NCI-H774 (cell line): ENCODE data around the gene MOSPD3.
A peak's percentile ranks its signal among the peaks of the same experiment; 100 is the strongest.
"Not testable (repeated sequence)": the region's sequence is repeated elsewhere in the genome, so short reads cannot be mapped to it uniquely, and the experiment has no call there.

ENCODE experiments used
- DNase-seq: peaks from one replicate; lab custom pipeline; 2025; lab: John Stamatoyannopoulos, UW

MOSPD3 gene, protein sequence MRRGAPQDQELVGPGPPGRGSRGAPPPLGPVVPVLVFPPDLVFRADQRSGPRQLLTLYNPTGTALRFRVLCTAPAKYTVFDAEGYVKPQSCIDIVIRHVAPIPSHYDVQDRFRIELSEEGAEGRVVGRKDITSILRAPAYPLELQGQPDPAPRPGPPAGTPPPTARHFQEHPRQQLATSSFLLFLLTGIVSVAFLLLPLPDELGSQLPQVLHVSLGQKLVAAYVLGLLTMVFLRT

DNA sequence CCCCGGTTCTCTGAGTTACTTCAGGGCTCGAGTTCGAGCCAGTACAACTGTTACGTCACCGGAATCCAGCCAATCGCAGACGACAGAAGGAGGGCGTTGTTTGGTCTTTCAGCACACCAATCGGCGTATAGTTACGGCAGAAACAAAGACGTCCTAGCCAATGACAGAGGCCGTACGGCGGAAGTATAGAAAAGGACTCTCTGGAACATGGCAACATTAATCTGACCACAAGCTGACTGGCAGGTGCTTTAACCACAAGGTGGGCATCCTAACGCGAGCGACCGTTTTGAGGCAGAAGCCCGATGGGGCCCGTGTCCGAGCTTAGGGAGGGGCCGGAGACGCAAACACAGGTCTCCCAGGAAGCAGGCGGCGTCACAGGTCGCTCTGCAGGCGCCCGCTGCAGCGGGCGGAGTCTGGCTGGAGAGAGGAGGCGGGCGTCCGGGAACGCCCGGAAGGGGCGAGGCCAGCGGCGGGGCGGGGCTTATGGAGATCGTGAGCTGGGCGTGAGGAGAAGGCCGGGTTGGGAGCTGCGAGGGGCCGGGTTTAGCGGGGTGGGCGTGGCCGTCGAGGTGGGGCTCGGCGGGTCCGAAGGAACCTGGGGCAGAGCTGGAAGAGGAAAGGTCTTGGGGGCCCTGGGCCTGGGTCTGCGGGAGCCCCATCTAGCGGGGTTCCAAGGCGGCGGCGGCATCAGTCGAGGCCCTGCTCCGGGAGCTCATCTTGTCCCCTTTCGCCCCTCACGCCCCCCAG, at the start of gene MOSPD3:
MOSPD3 (plus strand) TSS at position 558 of the 747 bp plus-strand sequence. CDS start 252 bp downstream, outside the sequence.
- peak; percentile 99 for DNase-seq

DNA sequence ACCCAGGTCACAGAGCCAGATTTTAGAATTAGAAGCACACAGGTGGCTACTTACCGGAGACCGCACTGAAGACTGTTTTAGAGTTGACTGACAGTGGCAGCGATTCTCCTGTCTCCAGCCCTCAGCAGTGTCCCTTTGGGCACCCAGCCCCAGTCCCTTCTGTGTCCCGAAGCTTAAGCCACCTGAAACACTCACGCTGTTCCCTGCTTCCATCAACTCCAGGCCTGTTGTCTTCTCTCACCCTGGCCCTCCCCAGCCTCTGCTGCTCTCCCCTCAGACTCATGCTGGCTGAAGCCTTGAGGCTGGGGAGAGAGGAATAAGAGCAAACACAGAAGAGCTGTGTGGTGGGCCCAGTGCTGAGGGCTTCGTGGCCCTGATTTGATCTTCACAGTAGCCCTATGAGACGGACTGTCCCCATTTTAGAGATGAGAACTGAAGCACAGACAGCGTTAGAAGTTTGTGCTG, 49.2 kb upstream of the MOSPD3 start:
- no peak for DNase-seq

DNA sequence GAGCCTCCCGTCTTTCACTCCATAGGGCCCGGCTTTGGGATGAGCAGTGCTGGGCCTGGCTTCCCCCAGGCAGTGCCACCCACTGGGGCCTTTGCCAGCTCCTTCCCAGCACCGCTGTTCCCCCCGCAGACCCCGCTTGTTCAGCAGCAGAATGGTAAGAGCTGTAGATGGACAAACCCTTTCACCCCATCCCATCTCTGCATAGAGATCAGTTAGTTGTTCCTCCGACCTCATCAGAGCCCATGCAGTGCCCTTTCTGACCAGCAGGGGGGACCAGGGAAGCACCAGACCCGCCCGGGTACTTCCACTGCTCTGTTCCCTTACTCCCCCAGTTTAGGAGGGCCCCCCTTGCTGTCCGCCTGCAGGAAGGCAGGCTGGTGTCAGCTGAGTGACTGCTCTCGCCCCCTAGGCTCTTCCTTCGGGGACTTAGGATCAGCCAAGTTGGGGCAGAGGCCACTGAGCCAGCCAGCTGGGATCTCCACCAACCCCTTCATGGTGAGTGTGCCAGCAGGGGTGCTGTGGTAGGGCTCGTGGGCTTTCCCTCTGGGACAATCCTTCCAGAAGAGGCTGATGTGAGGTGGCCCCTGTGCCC, 48.4 kb upstream of the MOSPD3 start:
- peak; percentile 22 for DNase-seq

DNA sequence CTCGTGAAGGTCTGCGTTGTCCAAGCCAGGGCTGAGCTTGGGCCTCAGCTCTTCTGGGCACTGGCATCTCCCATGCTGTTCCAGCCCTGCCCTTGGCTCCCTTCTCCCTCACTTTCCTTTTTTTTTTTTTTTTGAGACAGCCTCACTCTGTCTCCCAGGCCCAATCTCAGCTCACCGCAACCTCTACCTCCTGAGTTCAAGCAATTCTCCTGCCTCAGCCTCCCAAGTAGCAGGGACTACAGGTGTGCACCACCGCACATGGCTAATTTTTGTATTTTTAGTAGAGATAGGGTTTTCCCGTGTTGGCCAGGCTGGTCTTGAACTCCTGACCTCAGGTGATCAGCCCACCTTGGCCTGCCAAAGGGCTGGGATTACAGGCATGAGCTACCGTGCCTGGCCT, 47.9 kb upstream of the MOSPD3 start:
- DNase-seq: not testable (repeated sequence)

DNA sequence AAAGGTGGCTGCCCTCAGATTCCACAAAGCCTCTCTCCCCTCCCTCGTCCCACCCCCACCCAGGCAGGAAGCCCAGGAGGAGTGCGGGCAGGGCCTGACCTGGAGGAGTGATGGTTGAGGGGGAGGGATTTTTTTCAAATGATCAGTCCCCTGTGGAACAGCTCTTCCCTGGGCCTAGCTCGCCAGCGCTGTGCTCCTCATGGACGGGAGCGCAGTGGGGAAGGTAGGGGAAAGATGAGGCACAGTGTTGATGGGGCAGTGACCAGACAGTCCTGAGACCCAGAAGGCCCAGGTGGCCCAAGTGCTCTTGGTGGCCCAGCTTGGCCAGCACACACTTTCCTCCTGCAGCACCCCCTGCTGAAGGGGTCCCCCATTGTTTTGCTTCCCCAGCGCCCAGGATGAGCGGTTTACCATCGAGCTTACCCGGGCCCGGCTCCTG, 47.2 kb upstream of the MOSPD3 start:
- no peak for DNase-seq

DNA sequence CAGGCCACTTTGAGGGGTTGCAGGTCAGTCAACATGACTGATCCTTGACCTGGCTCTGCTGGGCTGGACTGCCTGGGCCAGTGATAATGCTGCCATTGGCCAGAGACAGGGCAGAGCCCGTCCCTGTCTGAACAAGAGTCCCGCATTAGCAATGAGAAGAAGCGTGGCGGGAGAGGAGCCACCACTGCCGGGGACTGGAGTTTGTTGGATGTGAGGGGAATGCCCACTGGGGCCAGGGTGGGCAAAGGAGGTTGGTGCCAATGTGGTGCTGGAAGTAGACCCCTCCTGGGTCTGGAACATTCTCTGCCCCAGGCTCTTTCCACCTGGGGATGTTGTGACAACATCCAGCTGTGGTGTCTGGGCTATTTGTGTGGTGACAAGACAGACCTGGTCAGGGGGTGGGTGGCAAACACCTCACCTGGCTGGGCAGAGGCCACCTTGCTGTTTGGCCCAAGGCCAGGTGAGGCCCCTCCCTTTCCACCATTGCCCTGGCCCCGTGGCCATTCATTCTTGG, 46.3 kb upstream of the MOSPD3 start:
- DNase-seq: no peak

DNA sequence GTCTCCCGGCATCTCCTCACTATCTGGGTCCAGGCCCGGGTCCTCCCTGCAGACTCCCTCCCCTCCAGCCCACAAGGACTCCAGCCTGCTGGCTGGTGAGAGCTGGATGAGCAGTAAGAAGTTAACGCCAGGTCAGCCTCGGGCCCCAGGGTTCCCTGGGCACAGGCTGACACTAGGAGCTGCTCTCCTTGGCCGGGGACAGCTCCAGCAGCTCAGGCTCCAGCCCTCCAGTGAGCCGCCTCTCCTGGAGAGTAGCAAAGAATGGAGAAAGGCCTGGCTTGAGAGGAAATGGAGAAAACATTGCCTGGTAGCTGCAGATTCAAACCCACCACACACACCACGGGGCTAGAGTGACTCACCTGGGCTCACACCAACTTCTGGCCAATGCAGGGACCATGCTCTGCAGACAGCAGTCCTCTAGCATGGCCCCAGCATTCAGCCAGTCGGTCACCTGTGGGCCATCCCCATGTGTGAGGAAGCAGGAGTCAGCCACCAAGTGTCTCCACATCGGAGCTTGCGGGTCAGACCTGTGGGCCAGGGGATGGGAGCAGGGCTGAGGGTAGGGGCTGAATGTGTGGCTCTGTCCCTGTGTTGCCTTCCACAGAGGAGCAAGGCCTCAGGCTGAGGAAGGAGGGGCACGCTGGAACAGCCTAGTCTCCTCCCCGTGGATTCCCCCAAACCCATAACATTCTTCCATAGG, 45.2 kb upstream of the MOSPD3 start:
- no peak for DNase-seq

DNA sequence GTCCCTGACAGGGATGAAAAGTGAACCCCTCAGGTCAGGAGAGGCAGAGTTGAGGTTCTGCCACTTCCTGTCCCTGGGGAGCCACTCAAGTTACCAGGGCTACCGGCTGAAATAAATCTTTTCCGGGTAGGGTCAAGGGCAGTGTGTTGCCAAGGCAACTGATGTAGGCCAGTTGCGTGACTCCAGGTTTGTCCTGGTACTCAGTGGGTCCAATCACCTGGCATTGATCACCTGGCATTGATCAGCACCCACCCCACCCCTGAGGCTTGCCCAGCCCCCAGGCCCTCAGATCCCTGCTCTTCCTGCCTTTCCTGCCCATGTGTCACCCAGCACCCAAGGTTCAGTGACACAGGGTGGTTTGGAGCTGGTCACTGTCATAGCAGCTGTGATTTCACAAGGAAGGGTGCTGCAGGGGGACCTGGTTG, 44.6 kb upstream of the MOSPD3 start:
- DNase-seq: peak; percentile 35

DNA sequence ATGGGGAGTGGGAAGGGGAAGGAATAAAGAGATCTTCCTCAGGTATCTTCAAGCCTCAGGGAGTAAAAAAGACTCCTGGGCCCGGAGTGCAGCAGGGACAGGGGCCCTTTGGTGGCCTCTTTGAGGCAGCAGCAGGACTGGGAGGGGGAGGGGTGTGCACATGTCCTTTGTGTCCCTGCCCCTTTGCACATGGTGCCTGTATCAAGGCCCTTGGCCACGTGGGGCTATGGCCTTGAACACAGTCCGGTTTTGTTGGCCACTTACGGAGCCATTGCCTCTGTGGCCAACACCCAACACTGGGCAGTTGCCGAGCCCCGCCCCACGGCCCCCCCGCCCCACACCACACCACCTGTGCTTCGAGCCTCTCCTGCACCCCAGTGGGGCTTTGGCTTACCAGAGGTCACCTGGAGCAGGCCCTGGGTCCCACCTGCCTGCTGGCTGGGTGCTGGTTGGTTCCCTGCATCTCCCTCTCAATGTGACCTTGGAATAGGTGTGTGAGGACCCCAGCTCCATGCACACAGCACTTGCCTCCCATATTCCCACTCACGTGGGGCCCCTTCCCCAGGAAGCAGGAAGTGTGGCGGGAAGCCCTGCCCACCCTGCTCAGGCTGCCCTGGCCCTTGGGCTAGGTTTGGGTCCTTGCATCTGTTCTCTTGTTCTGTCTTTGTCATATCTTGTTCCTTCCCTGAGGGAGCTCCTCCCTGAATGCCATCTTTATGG, 44.0 kb upstream of the MOSPD3 start:
- DNase-seq: no peak

DNA sequence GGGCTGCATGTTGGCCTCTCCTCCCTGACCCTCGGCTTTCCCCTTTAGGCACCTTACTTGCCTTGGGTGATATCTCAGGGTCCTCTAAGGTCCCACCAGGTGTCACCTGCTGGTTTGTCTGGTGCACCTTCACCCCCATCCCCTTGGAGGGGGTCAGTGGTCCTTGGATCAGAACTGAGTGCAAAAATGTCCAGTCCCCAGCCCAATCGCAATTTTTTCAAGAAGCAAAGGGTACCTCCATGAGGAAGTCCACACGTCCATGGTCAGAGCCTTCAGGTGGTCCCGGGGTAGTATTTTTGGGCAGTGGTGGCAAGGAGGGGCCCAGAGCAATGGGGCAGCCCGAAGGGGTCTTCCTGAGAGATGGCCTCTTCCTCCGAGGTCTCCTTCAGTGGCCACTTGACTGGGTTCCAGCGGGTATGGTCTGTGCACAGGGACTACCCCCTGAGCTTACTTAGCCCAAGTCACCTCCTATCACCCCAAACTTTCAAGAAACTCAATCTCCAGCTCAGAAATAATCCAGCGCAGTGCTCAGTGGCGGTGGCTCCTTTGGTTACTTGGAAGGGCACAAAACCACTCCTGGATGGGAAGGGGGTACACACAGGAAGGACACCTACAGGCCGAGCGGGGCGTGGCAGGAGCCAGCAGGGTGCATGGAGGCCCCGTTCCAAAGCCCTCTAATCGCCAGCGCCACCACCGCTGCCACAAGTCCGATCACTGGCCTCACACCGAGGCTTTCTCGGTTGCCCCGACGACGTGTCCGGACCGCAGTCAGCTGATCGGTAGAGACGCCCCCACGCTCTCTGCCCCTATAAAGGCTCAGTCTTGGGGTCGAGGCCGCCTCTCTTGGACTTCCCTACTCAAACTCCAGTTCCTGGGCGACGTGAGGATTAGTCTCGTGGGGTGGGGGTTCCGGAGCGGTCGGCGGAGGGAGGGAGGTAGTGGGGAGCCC, 43.2 kb upstream of the MOSPD3 start:
- peak; percentile 42 for DNase-seq

DNA sequence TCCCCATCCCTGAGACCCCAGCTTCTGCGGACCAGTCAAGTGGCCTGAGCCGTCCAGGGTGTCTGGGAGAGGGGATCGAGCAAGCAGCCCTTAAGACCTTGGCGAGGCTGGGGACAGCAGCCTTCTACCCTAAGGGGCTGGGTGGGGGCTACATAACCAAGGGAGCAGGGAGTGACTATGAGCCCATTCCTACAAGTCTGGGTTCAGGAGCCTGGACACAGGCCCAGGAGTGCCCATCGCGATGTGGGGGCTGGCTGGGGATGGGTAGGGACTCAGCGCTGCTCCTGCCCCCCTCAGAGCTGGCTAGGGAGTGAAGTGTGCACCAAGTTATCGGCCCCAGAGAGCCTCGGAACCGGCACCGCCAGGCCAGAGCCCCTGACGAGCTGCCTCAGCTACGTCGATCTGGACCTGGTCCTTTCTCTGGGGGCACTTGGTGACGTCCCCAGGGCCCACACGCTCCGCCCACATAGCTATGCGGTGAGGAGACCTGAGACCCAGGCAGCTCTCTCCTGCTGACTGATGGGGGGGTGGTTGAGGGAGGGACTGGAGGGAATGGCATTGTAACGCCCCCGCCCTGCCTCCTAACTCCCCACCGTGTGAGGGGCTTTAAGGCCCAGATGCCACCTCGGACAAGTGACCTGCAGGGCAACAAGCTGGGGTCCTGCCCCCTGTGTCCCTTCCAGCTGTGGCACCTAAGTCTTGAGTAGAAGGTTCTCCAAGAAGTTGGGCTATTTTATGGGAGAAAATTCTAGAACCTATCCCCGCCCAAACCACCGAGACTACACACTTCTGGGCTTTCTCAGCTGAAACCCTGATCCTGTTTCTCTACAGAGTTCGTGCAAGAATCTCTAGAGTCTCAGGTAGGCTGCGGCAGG, 41.1 kb upstream of the MOSPD3 start:
- DNase-seq: no peak

DNA sequence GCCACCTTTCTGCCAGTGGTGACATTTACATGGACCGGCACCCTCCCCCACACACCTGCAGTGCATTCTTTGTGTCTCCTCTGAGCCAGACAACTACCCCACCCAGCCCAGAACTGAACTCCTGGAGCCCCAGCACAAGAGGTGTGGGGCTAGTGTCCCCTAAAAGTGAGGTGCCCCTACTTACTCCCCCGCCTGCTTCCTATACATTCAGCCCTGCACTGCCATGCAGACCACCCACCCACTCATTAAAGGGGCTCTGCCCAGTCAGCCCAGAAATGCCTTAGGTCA, 40.6 kb upstream of the MOSPD3 start:
- no peak for DNase-seq

DNA sequence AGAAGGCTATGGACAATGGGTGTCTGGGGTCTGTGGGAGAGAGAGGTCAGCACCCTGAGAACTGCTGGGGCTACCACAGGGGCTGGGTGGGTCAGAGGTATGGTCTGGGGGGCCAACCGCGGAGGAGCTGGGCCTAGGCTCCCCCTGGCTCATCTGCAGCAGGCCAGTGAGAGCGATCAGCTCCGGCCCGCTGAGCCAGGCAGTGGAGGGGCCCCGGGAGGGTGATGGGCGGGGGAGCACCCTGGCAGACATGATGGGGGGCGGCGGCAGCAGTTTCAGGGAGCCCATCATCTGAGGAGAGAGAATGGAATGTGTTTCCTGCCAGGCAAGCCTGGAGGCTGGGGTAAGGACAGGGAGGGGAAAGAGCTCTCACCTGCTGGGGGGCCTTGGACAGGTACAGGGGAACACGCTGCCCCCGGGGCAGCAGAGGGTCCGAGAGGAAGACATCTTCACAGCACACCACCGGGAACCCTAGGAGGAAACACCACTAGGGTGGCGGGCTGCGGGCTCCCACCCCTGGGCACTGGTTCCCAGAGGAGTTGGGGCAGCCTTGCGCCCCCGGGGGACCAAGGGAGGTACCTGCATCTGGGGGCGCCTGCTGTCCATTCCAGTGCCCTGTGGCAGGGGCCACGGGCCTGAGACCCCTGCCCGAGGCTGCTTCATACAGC, 39.9 kb upstream of the MOSPD3 start:
- DNase-seq: no peak

DNA sequence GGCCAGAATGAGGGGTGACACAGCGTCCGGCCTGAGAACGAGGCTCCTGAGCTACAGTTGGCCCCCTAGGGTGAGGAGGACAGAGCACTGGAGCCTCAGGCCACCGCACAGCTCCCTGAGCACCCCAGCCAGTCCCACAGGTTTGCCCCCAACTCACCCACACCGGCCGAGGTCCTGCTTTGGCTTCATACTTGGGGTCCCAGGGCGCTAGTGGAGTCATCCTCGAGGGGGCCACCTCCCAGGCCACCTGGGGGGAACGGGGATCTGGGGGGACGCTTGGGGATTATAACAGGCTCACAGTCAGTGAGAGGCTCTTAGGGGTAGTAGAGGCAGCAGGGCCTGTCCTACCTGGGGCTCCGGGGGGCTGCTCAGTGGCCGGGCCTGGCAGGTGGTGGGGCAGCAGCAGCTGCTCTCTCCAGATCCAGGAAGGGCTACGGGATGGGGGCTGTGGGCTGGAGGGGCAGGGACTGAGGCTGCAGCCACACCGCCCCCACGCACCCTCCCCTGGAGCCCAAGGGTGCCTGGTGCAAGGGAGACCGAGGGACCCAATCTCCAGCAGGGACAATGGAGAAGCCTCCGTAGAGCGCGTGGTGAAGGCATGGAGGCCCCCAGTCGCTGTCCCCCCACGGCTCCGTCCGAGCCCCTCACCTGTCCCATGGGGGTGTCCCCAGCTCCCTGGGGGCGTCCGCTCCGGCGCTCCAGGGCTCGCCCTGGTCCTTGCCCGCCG, 39.2 kb upstream of the MOSPD3 start:
- DNase-seq: no peak

DNA sequence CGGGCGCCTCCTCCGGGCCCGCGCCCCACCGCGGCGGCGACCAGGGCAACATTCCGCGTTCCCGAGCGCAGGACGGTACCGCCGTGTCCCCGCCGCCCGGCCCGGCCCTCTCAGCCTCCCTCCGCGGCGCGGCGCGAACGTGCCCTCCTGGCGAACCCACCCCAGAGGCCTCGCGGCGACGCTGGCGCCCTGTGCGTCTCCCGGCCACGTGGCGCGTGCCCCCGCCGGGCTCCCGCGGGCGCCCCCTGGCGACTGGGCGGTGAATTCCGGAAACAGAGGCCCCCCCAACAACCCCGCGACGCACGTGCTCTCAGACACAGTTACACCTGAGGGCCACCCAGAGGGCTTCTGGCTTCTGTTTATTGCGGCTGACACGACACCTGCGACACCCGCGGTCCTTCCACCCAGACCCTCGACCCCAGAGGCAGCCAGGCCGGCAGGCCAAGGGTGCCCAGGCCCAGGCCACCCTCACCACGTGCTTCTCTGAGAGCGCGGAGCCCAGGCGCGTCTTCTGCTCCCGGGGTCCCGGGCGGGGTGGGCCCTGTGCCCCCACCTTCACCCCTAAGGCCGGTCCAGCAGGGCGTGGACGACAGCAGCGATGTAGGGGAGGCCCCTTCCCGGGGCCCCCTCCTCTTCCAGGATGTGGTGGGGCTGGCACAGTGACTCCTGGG, 38.5 kb upstream of the MOSPD3 start, which contains the start of gene SAP25:
SAP25 (minus strand) TSS at position 210 of the 671 bp plus-strand sequence; CDS start at position 52, 158 bp downstream.
- DNase-seq: no peak

DNA sequence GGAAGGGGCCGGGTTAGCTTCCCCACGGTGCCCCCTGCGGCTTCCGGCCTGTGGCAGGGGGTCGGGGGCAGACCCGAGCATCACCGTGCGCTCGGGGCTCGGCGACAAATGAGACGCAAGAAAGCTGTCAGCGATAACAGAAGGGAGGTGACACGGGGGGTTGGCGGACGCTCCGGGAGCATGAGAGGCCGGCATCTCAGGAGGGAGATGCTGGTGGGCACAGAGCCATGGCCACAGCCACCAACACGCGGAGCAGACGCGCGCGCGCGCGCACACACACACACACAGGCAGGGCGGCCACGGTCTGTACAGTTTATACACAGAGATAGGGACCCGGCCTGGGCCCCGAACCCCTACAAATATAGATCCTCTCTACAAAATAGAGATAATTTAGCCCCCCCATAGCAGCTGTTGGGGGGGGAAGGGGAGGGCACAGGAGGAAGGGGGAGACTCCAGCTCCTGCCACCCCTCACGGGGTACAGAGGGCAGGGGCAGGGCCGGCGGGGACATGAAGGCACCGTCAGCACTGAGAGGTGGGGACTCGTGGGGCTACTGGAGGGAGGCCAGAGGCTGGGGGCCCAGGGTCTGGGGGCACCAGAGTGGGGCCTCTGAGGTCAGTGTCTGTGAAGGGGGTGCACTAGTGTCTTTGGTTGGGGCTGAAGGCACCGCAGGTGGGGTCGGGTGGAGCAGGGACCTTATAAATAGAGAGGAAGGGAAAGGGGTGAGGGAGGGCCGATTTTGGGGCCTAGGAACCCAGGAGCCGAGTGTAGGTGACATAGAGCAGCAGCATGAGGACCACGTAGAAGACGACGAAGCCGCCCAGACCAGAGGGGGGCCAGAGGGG, 37.8 kb upstream of the MOSPD3 start:
- no peak for DNase-seq

DNA sequence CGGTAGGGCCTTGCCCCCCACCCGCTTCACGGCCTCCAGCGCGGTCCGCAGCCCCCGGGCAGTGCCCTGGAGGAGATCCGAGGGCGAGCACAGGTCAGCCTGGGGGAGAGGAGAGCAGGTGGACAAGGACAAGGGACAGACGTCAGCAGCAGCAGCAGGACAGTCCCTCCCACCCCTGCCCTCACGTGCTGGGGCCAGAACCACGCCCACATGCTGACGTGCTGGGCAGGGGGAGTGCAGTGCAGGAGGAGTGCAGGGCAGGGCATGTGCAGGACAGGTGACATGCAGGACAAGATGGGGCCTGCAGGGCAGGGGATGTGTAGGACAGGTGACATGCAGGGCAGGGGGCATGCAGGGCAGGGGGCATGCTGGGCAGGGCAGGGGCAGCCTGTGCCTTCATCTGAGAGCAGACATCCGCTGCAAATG, 37.1 kb upstream of the MOSPD3 start:
- no peak for DNase-seq
